Measurements from ENCODE around the gene CBL.

DNA sequence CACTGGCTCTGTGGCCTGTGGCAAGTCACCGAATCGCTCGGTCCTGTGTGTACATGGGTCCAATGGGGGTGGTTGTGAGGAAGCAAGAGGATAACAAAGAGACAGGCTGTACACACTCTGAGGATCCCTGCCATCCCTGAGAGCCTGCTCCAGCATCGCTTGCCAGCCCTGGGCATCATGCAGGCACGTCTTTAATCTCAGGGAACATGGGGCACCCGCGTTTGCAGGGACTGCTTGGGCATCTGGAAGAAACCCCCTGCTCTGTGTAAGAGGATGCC is 135.8 kb downstream of the CBL start:
- TF ChIP-seq POLR2A (IDR thresholded peaks at IDR 0.05) = no peak
- TF ChIP-seq, protein P1, sequence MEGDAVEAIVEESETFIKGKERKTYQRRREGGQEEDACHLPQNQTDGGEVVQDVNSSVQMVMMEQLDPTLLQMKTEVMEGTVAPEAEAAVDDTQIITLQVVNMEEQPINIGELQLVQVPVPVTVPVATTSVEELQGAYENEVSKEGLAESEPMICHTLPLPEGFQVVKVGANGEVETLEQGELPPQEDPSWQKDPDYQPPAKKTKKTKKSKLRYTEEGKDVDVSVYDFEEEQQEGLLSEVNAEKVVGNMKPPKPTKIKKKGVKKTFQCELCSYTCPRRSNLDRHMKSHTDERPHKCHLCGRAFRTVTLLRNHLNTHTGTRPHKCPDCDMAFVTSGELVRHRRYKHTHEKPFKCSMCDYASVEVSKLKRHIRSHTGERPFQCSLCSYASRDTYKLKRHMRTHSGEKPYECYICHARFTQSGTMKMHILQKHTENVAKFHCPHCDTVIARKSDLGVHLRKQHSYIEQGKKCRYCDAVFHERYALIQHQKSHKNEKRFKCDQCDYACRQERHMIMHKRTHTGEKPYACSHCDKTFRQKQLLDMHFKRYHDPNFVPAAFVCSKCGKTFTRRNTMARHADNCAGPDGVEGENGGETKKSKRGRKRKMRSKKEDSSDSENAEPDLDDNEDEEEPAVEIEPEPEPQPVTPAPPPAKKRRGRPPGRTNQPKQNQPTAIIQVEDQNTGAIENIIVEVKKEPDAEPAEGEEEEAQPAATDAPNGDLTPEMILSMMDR (IDR thresholded peaks at IDR 0.05) = no peak
- no peak for TF ChIP-seq POLR2AphosphoS5 (IDR thresholded peaks at IDR 0.05; ENCODE audit: insufficient read depth in 1 of 2, low read depth in 1 of 2)
